Stimulated activated CD8-positive, alpha-beta memory T cell treated with anti-CD3 and anti-CD28 coated beads, Interleukin-4, amount 100 ng/mL, for 4 hours (primary cell): ENCODE measurements around the gene BTG1.
"Not testable (repeated sequence)": the region's sequence is repeated elsewhere in the genome, so short reads cannot be mapped to it uniquely, and the experiment has no call there.

ENCODE experiments used
- DNase-seq, 2 donors: peaks; one replicate each; pipeline ENCODE4 v3.0.0-alpha.2; 2020; ENCODE audit warnings: low read depth in 2 of 2, low spot score in 1 of 2

The BTG1 gene

GRCh38 chr12:92149563-92149962, 3.9 kb upstream of the BTG1 start:
- DNase-seq = no peak

GRCh38 chr12:92147491-92147890, 1.8 kb upstream of the BTG1 start:
- no peak for DNase-seq

- no peak for DNase-seq
Measured at GRCh38 chr12:92146497-92147224, 1.0 kb upstream of the BTG1 start.

DNA sequence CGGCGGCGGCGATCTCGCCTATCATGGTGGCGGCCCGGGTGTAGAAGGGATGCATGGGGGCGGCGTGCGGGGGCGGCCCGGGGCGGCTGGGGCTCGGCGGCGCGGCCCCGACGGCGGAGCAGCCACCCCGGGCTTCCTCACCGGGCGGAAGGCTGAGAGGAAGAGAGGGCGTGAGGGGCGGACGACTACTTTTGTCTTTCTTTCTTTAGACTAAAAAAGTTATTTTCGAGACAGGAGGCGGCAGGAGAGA, 240 bp downstream of the BTG1 start:
- DNase-seq = peak in 1 of 2 donors; percentile 20

GRCh38 chr12:92144631-92145480, 790 bp downstream of the BTG1 start:
- DNase-seq = peak; percentile 28 to 33

- DNase-seq = peak; percentile 36 to 52
Measured at GRCh38 chr12:92143686-92144630, 1.7 kb downstream of the BTG1 start.

DNA sequence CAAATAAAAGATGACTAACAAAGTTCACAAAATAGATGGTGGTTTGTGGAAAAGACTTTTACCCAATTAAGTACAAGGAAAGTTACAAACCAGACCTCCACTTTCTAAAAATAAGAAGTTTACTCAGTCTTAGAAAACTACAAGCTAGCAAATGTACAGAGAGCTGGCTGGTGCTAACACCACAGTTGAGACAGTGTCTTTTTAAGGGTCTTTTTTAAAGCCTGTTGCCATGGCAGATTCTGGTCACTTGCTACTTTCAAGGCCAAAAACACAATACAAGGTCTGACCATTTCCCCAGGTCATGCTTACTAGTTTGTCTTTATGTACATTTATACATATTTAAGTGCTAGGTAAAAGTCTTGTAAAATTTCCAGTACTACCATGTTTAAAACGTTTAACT, 2.4 kb downstream of the BTG1 start:
- no peak for DNase-seq

DNA sequence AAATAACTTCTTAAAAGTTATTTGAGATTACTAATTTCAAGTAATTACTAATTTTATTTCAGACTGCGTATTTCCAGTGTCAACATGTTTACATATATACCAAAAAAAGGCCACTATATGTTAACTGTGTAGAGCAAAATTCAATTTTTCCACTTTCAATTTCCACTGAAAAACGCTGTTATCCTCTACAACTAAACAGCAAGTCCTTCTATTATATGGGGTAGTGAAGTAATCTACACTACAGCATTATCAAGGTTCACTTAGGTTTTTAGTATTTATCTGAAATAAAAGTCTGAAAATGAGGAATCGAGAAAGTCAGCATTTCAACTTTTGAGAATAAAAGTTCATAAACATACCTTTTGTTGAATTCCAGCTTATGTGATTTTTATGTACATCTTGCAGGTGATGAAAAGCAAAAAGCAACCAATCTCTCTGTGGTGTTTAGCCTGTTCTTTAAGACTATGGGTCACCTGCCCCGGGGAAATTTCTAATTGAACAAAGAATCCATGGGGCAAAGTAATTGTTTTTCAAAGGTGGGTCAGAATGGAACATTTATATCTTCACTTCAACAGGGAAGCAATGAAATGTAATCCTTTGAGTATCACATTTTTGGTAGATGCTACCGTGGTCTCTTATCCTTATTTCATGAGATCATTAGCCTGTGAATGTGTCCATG, 3.3 kb downstream of the BTG1 start:
- no peak for DNase-seq

DNA sequence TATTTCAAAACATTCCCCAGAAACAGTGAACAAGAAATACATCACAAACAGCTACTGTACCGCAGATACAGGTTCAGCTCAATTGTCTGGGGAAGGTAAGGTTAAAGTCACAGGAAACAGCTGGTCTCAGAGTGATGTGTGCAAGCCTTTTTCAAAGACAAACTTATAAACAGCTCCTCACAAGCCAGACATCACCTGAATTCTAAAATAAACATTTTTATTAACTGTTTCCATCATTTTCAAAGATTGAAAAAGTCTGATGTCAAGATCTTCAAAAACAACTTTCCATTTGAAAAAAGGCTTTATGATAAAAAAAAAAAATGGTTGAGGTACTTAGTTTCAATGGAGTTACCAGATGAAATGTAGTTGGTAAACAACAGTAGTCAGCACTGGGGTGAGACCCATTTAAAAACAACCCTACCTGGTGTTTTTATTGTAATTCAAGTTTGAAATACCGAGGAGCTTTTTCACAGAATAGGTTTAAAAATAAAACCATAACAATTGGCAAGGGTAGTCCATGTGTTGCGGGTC, 4.0 kb downstream of the BTG1 start:
- DNase-seq = no peak

- DNase-seq = no peak
Measured at GRCh38 chr12:92140896-92141536, 4.6 kb downstream of the BTG1 start.

DNA sequence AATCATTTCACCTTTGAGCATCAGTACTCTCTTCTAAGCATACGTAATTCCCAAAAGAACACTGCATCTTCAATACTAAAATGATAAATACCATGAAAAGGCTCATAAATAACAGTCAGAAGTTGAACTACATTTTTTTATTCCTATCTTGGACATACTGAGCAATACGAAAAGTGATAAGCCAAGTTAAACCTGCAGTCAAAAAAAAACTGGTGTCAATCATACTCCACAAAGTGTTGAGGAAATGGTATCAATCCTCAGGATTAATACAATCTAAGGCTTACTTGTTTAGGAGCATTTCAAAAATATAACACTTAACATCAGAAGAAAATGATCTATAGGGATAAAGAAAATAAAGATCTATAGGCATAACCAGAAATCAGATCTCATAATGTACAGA, 5.5 kb downstream of the BTG1 start:
- DNase-seq = no peak

- DNase-seq = no peak
Measured at GRCh38 chr12:92139634-92140150, 6.0 kb downstream of the BTG1 start.

DNA sequence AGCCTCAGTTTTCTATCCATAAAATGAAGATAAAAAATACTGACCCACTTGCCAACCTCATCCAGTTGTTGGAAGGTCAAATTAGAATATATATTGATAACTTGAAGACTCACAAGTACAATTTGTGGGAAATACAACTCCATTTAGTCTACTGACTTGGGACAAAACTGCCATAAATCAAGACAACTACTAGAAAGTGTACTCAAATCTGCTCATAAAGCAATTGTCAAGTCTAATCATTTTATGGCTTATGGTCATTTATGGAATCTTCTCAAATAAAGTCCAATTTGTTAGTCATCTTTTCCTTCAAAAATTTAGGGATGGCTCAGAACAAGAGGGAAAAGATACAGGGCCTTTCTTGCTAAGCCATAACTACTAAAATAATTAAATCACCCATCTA, 7.0 kb downstream of the BTG1 start:
- no peak for DNase-seq

- DNase-seq = no peak
Measured at GRCh38 chr12:92138144-92138543, 7.5 kb downstream of the BTG1 start.

GRCh38 chr12:92136965-92137721, 8.5 kb downstream of the BTG1 start:
- DNase-seq = no peak

GRCh38 chr12:92136026-92136730, 9.5 kb downstream of the BTG1 start:
- no peak for DNase-seq

- DNase-seq = not testable (repeated sequence)
Measured at GRCh38 chr12:92135541-92135940, 10.1 kb downstream of the BTG1 start.

DNA sequence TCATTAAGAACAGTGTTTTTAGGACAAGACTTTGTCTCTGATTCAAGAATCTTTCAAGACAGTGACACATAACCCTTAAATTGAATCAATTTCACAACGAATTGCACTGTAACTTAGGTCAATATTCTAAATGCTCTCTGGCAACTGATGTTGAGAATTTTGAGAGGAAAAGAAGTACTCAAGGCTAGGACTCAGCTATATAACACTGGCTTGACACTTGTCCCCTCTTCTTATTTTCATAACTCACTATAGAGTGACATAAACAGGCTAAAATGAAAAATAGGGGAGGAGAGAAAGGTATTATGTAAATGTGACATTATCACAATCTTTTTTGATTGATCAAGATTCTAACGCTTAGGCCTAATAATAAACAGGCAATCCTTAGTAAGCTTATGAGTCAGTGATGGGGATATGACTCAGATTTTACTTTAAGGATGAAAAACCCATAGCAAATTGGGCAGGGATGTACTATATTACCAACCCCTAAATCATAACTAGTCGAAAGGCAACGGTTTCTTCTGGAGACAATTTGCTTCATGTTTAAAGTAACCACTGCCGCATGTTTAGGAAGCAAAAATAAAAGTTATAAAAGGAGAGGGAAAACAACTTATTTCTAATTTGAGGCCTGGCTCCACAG, 10.9 kb downstream of the BTG1 start:
- DNase-seq = no peak
